ENCODE measurements around the gene MICALL1.

MICALL1 gene

GRCh38 chr22:37985050-37985585 is 79.0 kb downstream of the MICALL1 start:
- no peak for DNase-seq

DNA sequence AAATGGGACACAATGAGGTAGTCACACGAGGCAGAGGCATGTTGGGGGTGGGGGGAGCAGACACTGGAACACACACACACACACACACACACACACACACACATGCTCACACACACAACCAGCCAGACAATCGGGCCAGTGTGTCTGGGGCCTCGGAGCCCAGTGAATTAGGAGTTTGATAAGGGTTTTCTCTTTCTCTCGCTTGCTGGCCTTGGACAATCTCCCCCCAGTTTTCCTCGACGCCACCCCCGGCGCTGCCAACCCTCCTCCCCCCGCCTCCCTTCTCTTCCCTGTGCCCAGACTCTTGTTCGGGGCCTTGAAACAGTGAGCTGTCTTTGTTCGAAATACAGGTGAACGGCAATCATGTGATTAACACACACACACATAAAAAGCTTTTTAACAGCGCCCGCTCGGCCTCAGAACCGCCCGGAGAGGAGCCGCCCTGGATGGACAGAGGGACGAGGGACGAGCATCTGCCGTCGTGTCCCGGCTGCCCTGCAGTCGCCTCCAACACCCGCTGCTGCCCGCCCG is 79.7 kb downstream of the MICALL1 start:
- DNase-seq, result no peak

DNA sequence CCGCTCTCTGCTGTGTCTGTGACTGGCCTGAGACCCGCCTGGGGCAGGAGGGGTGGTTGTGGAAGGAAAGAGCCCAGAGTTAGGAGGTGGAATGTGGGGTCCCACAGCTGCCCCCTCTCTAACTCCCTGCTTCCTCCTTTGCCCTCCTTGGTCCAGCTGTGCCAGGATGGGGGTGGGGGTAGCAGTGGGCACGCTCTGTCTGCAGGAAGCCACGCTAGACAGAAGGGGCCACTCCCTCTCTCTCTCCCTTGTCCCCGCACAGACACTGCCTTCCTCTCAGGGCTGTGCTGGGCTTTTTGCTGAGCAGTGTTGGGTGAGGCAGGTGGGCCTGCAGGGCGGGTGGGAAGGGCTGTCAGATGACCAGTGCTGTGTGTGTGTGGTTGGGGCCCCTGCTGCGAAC is 80.3 kb downstream of the MICALL1 start:
- no peak for DNase-seq

- no peak for DNase-seq
These were observed 83.3 kb downstream of the MICALL1 start for GRCh38 chr22:37989146-37990045.

GRCh38 chr22:37990301-37990700 is 84.2 kb downstream of the MICALL1 start:
- no peak for DNase-seq

- DNase-seq, result no peak
These were observed 84.8 kb downstream of the MICALL1 start for GRCh38 chr22:37990862-37991261.

GRCh38 chr22:37991731-37992442 is 85.8 kb downstream of the MICALL1 start:
- no peak for DNase-seq

Data from activated CD4-positive, alpha-beta T cell treated with anti-CD3 and anti-CD28 coated beads, Interleukin-2, amount 50 U/mL, for 16 hours (primary cell).